Skeletal muscle satellite cell (primary cell): ENCODE data around the gene PLXNC1.

Experiments used
- H3K27me3 ChIP-seq: 2 replicates; pipeline ENCODE4 v1.7.0; 2013; ENCODE audit warnings: low read length; ENCODE audit not compliant: control insufficient read depth, insufficient read depth
- H3K36me3 ChIP-seq: 2 replicates; pipeline ENCODE4 v1.7.0; 2013; ENCODE audit warnings: mild to moderate bottlenecking, control low read depth, low read length; ENCODE audit not compliant: insufficient read depth
- H3K4me1 ChIP-seq: 2 replicates; pipeline ENCODE4 v1.7.0; 2013; ENCODE audit warnings: low read length; ENCODE audit not compliant: control insufficient read depth, insufficient read depth
- H3K4me2 ChIP-seq: 2 replicates; pipeline ENCODE4 v1.7.0; 2013; ENCODE audit warnings: mild to moderate bottlenecking, low read length
- H3K4me3 ChIP-seq: 2 replicates; pipeline ENCODE4 v1.7.0; 2013; ENCODE audit warnings: low read length
- H3K9ac ChIP-seq: 2 replicates; pipeline ENCODE4 v1.7.0; 2013; ENCODE audit warnings: mild to moderate bottlenecking, low read depth, low read length, moderate library complexity
- H3K9me3 ChIP-seq: replicated peaks from 2 replicates; pipeline ENCODE4 v1.7.0; 2013; ENCODE audit warnings: mild to moderate bottlenecking, control low read depth, low read length

The PLXNC1 gene

DNA sequence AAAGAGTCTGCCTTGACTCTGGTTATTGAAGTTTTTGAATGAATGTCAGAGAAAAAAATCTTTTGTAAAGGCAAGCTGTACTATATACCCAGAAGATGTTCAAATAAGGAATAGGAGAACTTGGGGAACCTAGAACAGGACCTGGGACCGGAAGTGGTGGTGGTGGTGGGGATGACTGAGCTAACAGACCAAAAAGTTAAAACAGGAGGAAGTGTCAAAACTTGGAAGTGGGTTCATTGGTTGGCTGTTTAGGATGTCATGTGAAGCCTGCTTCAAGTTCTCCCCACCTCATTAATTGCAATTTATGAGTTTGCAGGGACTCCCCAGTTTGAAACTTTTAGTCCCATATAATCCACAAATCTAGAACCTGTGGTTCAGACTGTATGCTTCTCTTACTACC, 26.2 kb downstream of the PLXNC1 start:
- Histone ChIP-seq H3K4me2 (no peak overlapping the region), H3K36me3 (no peaks in the 10 kb centered on the region), H3K9me3 (peaks cover 5% of the 10 kb centered on the region), H3K4me1 (peaks cover 32% of the 10 kb centered on the region), H3K9ac (no peak overlapping the region), H3K4me3 (no peak overlapping the region), H3K27me3 (no peaks in the 10 kb centered on the region)

DNA sequence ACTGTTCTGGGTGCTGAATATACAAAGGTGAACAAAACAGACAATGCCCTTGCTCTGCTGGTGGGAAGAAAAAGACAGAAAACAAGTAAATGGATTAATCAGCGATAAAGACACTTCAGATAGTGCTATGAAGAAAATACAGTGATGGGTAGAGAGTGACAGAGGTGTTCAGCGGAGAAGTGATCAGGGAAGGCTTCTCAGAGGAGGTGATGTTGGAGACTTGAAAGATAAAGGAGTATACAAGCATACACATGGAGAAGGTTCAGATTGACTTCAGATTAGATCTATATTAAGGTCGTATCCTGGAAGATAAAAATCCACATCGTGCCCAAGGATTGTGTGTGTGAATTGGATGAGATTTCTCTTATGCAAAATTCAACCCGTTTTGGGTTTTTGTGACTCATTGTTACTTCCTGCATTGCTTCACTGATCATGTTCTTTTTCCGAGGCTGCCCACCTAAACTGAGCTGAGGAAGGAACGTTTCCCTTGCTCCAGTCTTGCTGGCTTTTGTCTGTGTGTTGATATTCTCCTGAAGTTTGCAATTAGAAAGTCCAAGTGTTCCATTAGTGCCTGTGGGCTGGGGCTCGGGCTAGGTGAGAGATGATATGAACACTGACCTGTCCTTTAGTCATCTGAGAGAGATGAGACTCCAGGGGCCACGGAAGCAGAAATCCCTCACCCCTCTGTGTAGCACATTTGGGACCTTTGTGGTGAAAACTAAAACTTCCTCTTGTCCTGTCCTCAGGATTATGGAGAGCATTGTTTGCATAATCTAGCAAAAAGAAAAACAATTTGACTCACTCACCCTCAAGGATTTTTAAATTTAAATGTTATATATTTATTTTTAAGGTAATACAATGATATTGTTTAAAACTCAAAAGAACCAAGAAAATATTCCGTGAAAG, 27.6 kb downstream of the PLXNC1 start:
- Histone ChIP-seq H3K9me3 (peaks cover 5% of the 10 kb centered on the region), H3K9ac (no peak overlapping the region), H3K27me3 (no peaks in the 10 kb centered on the region), H3K4me2 (peak overlapping the region; percentile 5), H3K36me3 (no peaks in the 10 kb centered on the region), H3K4me3 (no peak overlapping the region), H3K4me1 (peaks cover 32% of the 10 kb centered on the region)

DNA sequence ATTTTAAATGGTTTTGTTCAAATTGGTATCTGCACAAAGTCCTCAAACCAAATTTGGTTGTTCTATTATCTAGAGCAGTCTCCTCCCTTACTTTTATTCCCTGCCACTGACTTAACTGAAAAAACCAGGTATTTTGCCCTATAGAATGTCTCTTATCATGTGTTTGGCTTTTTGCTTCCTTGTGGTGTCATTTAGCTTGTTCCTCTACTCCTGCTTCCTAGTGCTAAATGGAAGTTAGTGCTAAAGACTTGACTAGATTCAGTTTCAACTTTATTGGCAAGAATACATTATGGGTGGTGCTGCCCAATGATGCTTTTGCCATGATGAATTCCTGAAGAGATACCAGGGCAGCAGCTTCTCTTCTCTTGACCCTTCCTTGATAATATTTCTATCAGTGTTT, 29.7 kb downstream of the PLXNC1 start:
- peaks cover 1% of the 10 kb centered on the region for H3K27me3 ChIP-seq
- no peak overlapping the region for H3K4me2 ChIP-seq

DNA sequence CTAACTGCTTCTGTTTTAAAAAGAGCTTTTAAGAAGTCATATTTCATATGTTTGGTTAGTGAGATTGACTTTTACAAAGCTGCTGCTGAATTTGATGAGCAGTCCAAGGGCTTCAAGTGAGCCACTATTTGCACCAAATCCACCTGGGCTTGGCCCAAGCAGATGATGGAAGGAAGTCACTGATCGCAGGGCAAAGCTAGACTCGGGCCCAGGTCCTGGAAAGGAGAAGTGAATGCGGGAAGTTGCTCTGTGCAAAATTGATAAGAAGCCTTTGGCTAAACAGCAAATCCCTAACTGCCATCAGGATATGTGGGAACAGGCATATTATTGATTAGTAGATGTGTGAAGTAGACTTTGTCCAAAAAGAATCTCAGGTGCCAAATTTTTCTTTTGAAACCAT, 30.5 kb downstream of the PLXNC1 start:
- Histone ChIP-seq H3K4me2 (no peak overlapping the region), H3K27me3 (peaks cover 10% of the 10 kb centered on the region), H3K9ac (no peak overlapping the region), H3K36me3 (no peaks in the 10 kb centered on the region), H3K9me3 (peaks cover 5% of the 10 kb centered on the region), H3K4me3 (no peak overlapping the region), H3K4me1 (peaks cover 10% of the 10 kb centered on the region)

More for the DNA sequence above, 29.7 kb downstream of the PLXNC1 start:
- Histone ChIP-seq H3K36me3 (no peaks in the 10 kb centered on the region), H3K4me3 (no peak overlapping the region), H3K9me3 (peaks cover 5% of the 10 kb centered on the region), H3K4me1 (peaks cover 17% of the 10 kb centered on the region), H3K9ac (no peak overlapping the region)

DNA sequence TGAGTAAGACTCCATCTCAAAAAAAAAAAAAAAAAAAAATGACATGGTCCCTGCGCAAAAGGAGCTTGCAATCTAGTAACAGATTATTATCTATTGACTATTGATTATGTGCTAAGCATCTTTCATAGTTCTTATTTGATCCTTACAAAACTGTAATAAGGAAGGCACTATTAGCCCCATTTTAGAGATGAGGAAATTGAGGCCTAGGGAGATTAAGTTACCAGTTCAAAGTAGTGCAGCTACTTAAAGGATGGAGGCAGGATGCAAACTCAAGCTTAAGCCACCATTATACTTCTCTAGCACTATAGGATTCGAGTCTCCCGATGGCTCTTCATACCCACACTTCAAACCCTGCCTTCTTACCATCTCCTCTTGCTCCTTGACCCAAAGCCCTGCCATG, 31.3 kb downstream of the PLXNC1 start:
- no peak overlapping the region for H3K9ac ChIP-seq
- H3K4me2 ChIP-seq: no peak overlapping the region
- peaks cover 13% of the 10 kb centered on the region for H3K27me3 ChIP-seq
- peaks cover 5% of the 10 kb centered on the region for H3K9me3 ChIP-seq
- H3K4me3 ChIP-seq: no peak overlapping the region
- H3K36me3 ChIP-seq: no peaks in the 10 kb centered on the region
- H3K4me1 ChIP-seq: peaks cover 8% of the 10 kb centered on the region

DNA sequence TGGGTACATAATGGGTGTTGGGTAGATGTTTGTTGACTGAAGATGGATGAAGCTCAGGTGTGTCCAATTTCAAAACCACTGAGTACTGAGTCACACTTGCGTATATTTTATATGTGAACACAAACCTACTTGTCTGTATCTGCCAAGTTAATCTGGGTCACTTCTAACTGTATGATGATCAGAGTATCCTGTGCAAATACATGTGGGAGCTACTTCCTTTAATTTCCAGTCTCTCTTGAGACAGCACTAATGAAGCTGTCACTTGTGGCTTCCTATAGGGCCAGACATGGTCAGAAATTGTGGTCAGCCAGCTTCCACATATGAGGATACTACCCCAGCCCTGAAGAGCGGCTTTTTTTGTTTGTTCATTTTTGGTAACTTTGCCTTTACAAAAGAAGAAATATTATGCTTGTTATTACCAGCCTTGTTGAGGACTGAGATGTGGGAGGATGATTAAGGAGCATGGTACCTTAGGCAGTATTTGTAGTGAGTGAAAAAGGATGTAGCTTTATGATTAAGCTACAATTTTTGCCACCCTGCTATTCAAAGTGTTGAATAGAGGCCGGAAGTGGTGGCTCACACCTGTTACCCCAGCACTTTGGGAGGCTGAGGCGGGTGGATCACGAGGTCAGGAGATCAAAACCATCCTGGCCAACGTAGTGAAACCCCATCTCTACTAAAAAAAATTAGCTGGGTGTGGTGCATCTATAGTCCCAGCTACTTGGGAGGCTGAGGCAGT, 32.4 kb downstream of the PLXNC1 start:
- Histone ChIP-seq H3K27me3 (peaks cover 23% of the 10 kb centered on the region), H3K9ac (no peak overlapping the region), H3K4me1 (peaks cover 6% of the 10 kb centered on the region), H3K9me3 (peaks cover 5% of the 10 kb centered on the region), H3K4me3 (no peak overlapping the region), H3K36me3 (no peaks in the 10 kb centered on the region), H3K4me2 (no peak overlapping the region)

DNA sequence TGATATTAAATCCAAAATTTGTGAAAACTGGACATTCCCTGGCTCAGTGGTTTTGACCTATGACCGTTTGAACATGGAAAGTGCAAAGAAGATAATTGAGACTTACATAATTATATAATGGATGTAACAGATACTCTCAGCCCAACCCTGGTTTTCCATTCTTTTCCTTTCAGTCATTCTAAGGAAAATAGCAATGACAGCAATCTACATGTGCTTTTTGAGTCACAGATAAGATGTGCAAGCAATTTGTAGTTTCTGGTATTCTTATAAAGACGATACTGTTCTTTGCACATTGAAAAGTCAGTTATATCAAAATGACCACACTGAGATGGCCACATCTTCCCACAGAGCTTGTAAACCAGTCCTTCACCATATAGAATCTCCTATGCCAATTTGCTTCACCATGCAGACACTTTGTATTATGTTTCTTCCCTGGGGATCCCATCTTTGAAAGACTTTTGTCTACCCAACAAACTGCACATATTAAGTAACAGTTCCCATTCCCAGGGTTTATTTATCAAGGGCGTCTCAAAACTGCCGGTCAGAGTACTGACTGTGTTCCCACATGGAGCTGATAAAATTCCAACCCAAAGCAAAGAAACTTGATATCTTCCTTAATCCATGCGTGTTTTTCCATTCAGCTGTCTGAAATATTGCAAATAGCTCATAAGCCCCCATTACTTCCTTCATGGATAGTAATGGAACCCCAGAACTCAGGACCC, 34.8 kb downstream of the PLXNC1 start:
- Histone ChIP-seq H3K4me2 (no peak overlapping the region), H3K9ac (no peak overlapping the region), H3K36me3 (no peaks in the 10 kb centered on the region), H3K27me3 (peaks cover 45% of the 10 kb centered on the region), H3K9me3 (peaks cover 3% of the 10 kb centered on the region), H3K4me3 (no peak overlapping the region), H3K4me1 (no peaks in the 10 kb centered on the region)

DNA sequence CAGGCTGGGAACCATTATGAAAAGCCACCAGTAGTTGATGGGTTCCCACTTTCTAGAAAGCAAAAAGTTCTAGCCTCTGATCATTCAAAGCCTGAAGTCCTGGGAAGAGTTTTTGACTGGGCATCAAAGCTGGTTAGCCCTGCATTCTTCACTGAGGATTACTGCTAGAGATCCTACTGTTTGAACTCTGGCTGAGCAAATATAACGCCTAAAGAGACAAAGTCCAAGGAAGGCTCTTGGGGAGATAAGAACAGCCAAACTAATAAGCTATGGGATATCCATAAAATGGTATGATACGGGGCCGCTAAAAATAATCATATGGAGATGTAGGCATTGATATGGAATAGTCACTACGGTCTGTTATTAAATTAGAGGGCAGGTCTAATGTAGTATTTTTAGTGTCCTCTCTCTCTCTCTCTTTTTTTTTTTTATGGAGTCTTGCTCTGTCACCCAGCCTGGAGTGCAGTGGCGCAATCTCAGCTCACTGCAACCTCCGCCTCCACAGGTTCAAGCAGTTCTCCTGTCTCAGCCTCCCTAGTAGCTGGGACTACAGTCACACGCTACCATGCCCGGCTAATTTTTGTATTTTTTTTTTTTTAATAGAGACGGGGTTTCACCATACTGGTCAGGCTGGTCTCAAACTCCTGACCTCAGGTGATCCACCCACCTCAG, 35.5 kb downstream of the PLXNC1 start:
- no peak overlapping the region for H3K4me2 ChIP-seq
- H3K4me3 ChIP-seq: no peak overlapping the region
- peaks cover 45% of the 10 kb centered on the region for H3K27me3 ChIP-seq
- no peaks in the 10 kb centered on the region for H3K4me1 ChIP-seq
- no peaks in the 10 kb centered on the region for H3K36me3 ChIP-seq
- H3K9ac ChIP-seq: no peak overlapping the region
- no peaks in the 10 kb centered on the region for H3K9me3 ChIP-seq

DNA sequence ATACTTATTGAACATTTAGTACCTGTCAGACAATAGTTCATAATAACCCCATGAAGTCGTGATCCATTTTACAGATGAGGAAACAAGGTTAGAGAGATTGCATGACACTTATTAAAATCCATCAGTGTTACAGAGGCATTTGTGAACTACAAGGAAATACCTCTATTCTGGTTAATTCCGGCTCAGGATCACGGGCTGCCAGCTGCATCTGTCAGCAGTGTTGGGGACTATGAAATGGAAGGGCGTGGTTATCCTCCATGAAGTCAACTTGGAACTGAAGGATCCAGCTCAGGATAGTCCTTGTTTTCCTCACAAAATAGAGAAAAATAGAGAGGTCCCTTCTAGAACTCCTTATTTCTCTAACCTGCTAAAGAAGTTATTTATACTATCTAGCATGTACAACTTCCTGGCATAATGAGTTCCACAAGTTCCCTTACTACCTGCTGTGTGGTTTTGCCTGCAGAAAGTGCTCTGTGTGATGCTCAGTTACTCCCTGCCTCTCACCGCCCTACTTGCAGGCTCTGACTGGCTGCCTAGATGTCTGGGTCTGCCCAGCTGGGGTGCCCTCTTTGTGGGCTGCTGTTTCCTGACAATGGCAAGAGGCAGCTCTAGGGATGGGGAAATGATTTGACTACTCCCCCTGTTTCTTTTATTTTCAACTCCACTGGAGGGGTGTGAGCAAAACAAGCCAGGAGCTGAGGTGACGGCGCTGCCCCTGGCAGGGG, 36.8 kb downstream of the PLXNC1 start:
- H3K27me3 ChIP-seq: peaks cover 48% of the 10 kb centered on the region
- H3K9ac ChIP-seq: no peak overlapping the region
- H3K4me1 ChIP-seq: no peaks in the 10 kb centered on the region
- no peaks in the 10 kb centered on the region for H3K9me3 ChIP-seq
- H3K4me3 ChIP-seq: no peak overlapping the region
- H3K4me2 ChIP-seq: no peak overlapping the region
- H3K36me3 ChIP-seq: no peaks in the 10 kb centered on the region

DNA sequence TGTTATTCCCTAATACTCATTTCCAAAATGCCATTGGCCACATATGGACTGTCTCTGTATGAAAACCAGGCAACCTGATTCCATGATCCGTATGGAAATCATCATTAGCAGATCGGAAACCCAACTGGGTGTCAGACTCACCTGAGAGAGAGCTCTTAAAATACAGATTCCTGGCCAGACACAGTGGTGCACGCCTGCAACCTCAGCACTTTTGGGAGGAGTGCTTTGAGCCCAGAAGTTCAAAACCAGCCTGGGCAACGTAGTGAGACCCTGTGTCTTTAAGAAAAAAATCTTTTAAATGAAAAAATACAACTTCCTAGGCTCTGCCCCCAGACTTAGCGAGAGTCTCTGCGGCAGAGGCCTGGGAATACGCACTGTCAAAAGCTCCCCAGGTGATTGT, 37.4 kb downstream of the PLXNC1 start:
- Histone ChIP-seq H3K4me2 (no peak overlapping the region), H3K9ac (no peak overlapping the region), H3K4me3 (no peak overlapping the region), H3K4me1 (no peaks in the 10 kb centered on the region), H3K9me3 (no peaks in the 10 kb centered on the region), H3K36me3 (no peaks in the 10 kb centered on the region), H3K27me3 (peaks cover 48% of the 10 kb centered on the region)
